Esophagus muscularis mucosa (tissue), 4 donors: ENCODE data around the gene LRFN3. TPM values are rescaled to one million over a fixed set of nuclear protein-coding genes. Genes with fewer than 3 reads are reported as not detected.
"Not testable (repeated sequence)": the region's sequence is repeated elsewhere in the genome, so short reads cannot be mapped to it uniquely, and the experiment has no call there.

Source experiments
- DNase-seq: peaks from one replicate; pipeline ENCODE4 v3.0.0-alpha.2; 2017; ENCODE audit errors: extremely low spot score
- H3K27ac ChIP-seq, 4 donors: fragments of 200-600 bp; sonication (generic); replicated peaks in 1 of 4; 1 replicate in 3 of 4; 2 replicates in 1 of 4; pipeline ENCODE4 v1.5.1; 2016 to 2019; ENCODE audit warnings: mild to moderate bottlenecking in 1 of 4
- H3K27me3 ChIP-seq, 4 donors: fragments of 200-600 bp; sonication (generic); one replicate each; pipeline versions ENCODE4 v1.5.1 to v1.6.0; 2016 to 2019
- H3K36me3 ChIP-seq, 4 donors: fragments of 200-600 bp; sonication (generic); one replicate each; pipeline ENCODE4 v1.5.1; 2016 to 2019
- H3K4me1 ChIP-seq, 4 donors: fragments of 200-600 bp; sonication (generic); one replicate each; pipeline ENCODE4 v1.5.1; 2016 to 2019
- H3K4me3 ChIP-seq, 4 donors: fragments of 200-600 bp; sonication (generic); 1 replicate in 2 of 4; 2 replicates in 2 of 4; pipeline ENCODE4 v1.5.1; 2016 to 2019; ENCODE audit warnings: mild to moderate bottlenecking in 4 of 4, moderate library complexity in 1 of 4
- H3K9me3 ChIP-seq, 4 donors: fragments of 200-600 bp; sonication (generic); 1 replicate in 3 of 4; 2 replicates in 1 of 4; pipeline ENCODE4 v1.5.1; 2016 to 2019
- CTCF ChIP-seq, 3 experiments: fragments of 200-600 bp in 2 of 3; fragments of 450-650 bp in 1 of 3; sonication (generic) in 2 of 3; IDR thresholded peaks; one replicate each; pipeline ENCODE4 v1.5.1; 2017 to 2019; ENCODE audit warnings: antibody characterized with exemption in 3 of 3, mild to moderate bottlenecking in 2 of 3, moderate library complexity in 1 of 3
- EP300 ChIP-seq: sonication (generic); formaldehyde crosslinking; IDR thresholded peaks from one replicate; pipeline ENCODE4 v1.6.1; 2017; ENCODE audit warnings: antibody characterized with exemption
- POLR2A ChIP-seq: fragments of 450-650 bp; IDR thresholded peaks from one replicate; pipeline ENCODE4 v1.6.1; 2017; ENCODE audit warnings: antibody characterized with exemption, moderate library complexity, mild to moderate bottlenecking, low read depth
- POLR2AphosphoS5 ChIP-seq, 2 donors: sonication (generic); formaldehyde crosslinking; IDR thresholded peaks; one replicate each; pipeline ENCODE4 v1.6.1; 2017; ENCODE audit warnings: antibody characterized with exemption in 2 of 2
- WGBS: methylation state at CpG from one replicate; pipeline ENCODE4 v1.1.5; 2018; 5-methylcytosine and 5-hydroxymethylcytosine counted together
- intact Hi-C: fragments of 100-400 bp; cut with DNase I; formaldehyde crosslinking; loops from one replicate; pipeline ENCODE4 v1.15.1; 2023
- total RNA-seq, 4 donors: library from RNA; depleted of rRNA; stranded (reverse); fragments of >200 nt; gene quantifications; one replicate each; pipeline versions ENCODE4 v1.1.0 to v1.2.1, GENCODE V29; 2016

The LRFN3 gene
- total RNA-seq, 4 donors from 2014 or later = 7.5 to 22.6 (median 15.3) TPM

GRCh38 chr19:35890113-35890650, 46.0 kb upstream of the LRFN3 start:
- H3K9me3 ChIP-seq = no peaks in the 10 kb centered on the region
- H3K4me3 ChIP-seq = no peak overlapping the region
- DNase-seq = no peak
- H3K27me3 ChIP-seq = no peaks in the 10 kb centered on the region
- WGBS = 90% methylated on average over 12 of the region's 13 CpGs
- no peaks in the 10 kb centered on the region for H3K4me1 ChIP-seq
- no peak for TF ChIP-seq POLR2A
- no peak for TF ChIP-seq EP300
- no peak for TF ChIP-seq POLR2AphosphoS5 (IDR thresholded peaks at IDR 0.05)
- TF ChIP-seq CTCF (IDR thresholded peaks at IDR 0.05) = no peak
- peaks cover 44 to 87% (median 68%) of the 10 kb centered on the region in 4 donors for H3K36me3 ChIP-seq
- intact Hi-C loops = no loop called here
- no peak overlapping the region for H3K27ac ChIP-seq

- peaks cover 56 to 99% (median 84%) of the 10 kb centered on the region in 4 donors for H3K36me3 ChIP-seq
These were observed 44.4 kb upstream of the LRFN3 start for GRCh38 chr19:35891819-35892218.

GRCh38 chr19:35894342-35894741, 41.8 kb upstream of the LRFN3 start:
- intact Hi-C loops = no loop called here
- Histone ChIP-seq H3K27ac (no peak overlapping the region), H3K4me1 (peaks cover 10 to 32% (median 25%) of the 10 kb centered on the region in 4 donors), H3K36me3 (peaks cover 41 to 83% (median 76%) of the 10 kb centered on the region in 4 donors), H3K9me3 (no peaks in the 10 kb centered on the region), H3K4me3 (no peak overlapping the region), H3K27me3 (no peaks in the 10 kb centered on the region)
- WGBS = 89% methylated on average over 2 of the region's 2 CpGs
- DNase-seq = no peak
- no peak for TF ChIP-seq POLR2A
- TF ChIP-seq POLR2AphosphoS5 (IDR thresholded peaks at IDR 0.05) = no peak
- no peak for TF ChIP-seq EP300
- TF ChIP-seq CTCF (IDR thresholded peaks at IDR 0.05) = no peak

More at GRCh38 chr19:35891819-35892218, 44.4 kb upstream of the LRFN3 start:
- H3K27ac ChIP-seq, H3K27me3 ChIP-seq, intact Hi-C loops, H3K4me3 ChIP-seq, DNase-seq, H3K9me3 ChIP-seq: not testable (repeated sequence)
- peaks cover 0 to 10% (median 5%) of the 10 kb centered on the region in 4 donors for H3K4me1 ChIP-seq
- WGBS = 83% methylated on average over 3 of the region's 3 CpGs

GRCh38 chr19:35895911-35896642, 40.1 kb upstream of the LRFN3 start:
- 91% methylated on average over 19 of the region's 21 CpGs for WGBS
- Histone ChIP-seq H3K36me3 (peaks cover 26 to 66% (median 60%) of the 10 kb centered on the region in 4 donors), H3K4me3 (no peak overlapping the region), H3K9me3 (no peaks in the 10 kb centered on the region), H3K4me1 (peaks cover 14 to 35% (median 30%) of the 10 kb centered on the region in 4 donors), H3K27me3 (no peaks in the 10 kb centered on the region), H3K27ac (no peak overlapping the region)
- intact Hi-C loops = loop anchor here (5.0 kb wide), 1 partner anchor 36 kb away; no protein-coding TSS in a partner anchor
- TF ChIP-seq POLR2AphosphoS5 (IDR thresholded peaks at IDR 0.05) = no peak
- no peak for TF ChIP-seq POLR2A
- no peak for TF ChIP-seq EP300
- no peak for TF ChIP-seq CTCF (IDR thresholded peaks at IDR 0.05)
- DNase-seq = no peak

- no peak for DNase-seq
- H3K4me1 ChIP-seq = peaks cover 14 to 41% (median 36%) of the 10 kb centered on the region in 4 donors
- H3K36me3 ChIP-seq = peaks cover 26 to 61% (median 56%) of the 10 kb centered on the region in 4 donors
- WGBS = 60% methylated on average over 1 of the region's 13 CpGs
- intact Hi-C loops = loop anchor here (5.0 kb wide), 1 partner anchor 36 kb away; no protein-coding TSS in a partner anchor
- H3K4me3 ChIP-seq = no peak overlapping the region
- TF ChIP-seq POLR2AphosphoS5 (IDR thresholded peaks at IDR 0.05) (no peak), CTCF (IDR thresholded peaks at IDR 0.05) (no peak), EP300 (no peak), POLR2A (no peak)
- H3K27ac ChIP-seq = no peak overlapping the region
- no peaks in the 10 kb centered on the region for H3K27me3 ChIP-seq
- H3K9me3 ChIP-seq = no peaks in the 10 kb centered on the region
These were observed 39.5 kb upstream of the LRFN3 start for GRCh38 chr19:35896643-35897040.
